Endothelial cell of umbilical vein (primary cell): ENCODE results near the gene CEBPA.

Source experiments
- CTCF ChIP-seq, 2 donors: IDR thresholded peaks; 1 replicate in 1 of 2; 2 replicates in 1 of 2; pipeline ENCODE4 v1.5.1; 2011; ENCODE audit warnings: low read length in 2 of 2, mild to moderate bottlenecking in 2 of 2, moderate library complexity in 2 of 2, control low read depth in 1 of 2, inconsistent platforms in 1 of 2, low read depth in 1 of 2; ENCODE audit not compliant: insufficient read depth in 1 of 2; ENCODE audit errors: extremely low read depth in 1 of 2
- EZH2 ChIP-seq: IDR thresholded peaks from 2 replicates; pipeline ENCODE4 v1.6.1; 2012; ENCODE audit warnings: borderline replicate concordance, low read depth, mild to moderate bottlenecking, moderate library complexity, low read length, inconsistent platforms; ENCODE audit not compliant: severe bottlenecking
- FOS ChIP-seq: IDR thresholded peaks from 2 replicates; pipeline ENCODE4 v1.6.1; 2011; ENCODE audit warnings: mild to moderate bottlenecking, low read length, moderate library complexity, borderline replicate concordance; ENCODE audit not compliant: insufficient read depth
- GATA2 ChIP-seq: IDR thresholded peaks from 2 replicates; pipeline ENCODE4 v1.7.0; 2011; ENCODE audit warnings: low read depth, mild to moderate bottlenecking, moderate library complexity, mixed read lengths, low read length; ENCODE audit not compliant: insufficient read length, insufficient read depth
- JUN ChIP-seq: IDR thresholded peaks from 2 replicates; pipeline ENCODE4 v1.6.1; 2011; ENCODE audit warnings: borderline replicate concordance, low read depth; ENCODE audit not compliant: insufficient read length, insufficient read depth
- MAX ChIP-seq: IDR thresholded peaks from 2 replicates; pipeline ENCODE4 v1.6.1; 2011; ENCODE audit not compliant: insufficient read depth, insufficient read length
- MYC ChIP-seq: IDR thresholded peaks from one replicate; pipeline ENCODE4 v1.6.1; 2011; ENCODE audit warnings: mild to moderate bottlenecking, low read depth, low read length
- POLR2A ChIP-seq: IDR thresholded peaks from 2 replicates; pipeline ENCODE4 v1.6.1; 2012; ENCODE audit warnings: low read depth, mild to moderate bottlenecking, control low read depth, low read length
- POLR2AphosphoS5 ChIP-seq: IDR thresholded peaks from 2 replicates; pipeline ENCODE4 v1.6.1; 2012; ENCODE audit warnings: low read depth, mild to moderate bottlenecking, control low read depth, low read length, moderate library complexity; ENCODE audit not compliant: insufficient read depth

- no peak for TF ChIP-seq CTCF (IDR thresholded peaks at IDR 0.05; ENCODE audit: extremely low read depth in 1 of 2, insufficient read depth in 1 of 2, low read depth in 1 of 2, low read length in 2 of 2)
- no peak for TF ChIP-seq EZH2
- TF ChIP-seq POLR2A: no peak
- TF ChIP-seq JUN: no peak
- TF ChIP-seq POLR2AphosphoS5: no peak
- TF ChIP-seq MYC: no peak
- TF ChIP-seq MAX: no peak
- TF ChIP-seq GATA2: no peak
- TF ChIP-seq FOS: no peak
Measured at GRCh38 chr19:33255781-33256180, 46.6 kb downstream of the CEBPA start.
